Psoas muscle (tissue), 8 donors: ENCODE measurements around the gene KRTAP10-6. TPM values are rescaled to one million over a fixed set of nuclear protein-coding genes. Genes with fewer than 3 reads are reported as not detected.

ENCODE experiments used
- ATAC-seq, 4 donors: fragments of 200-7000 bp; cut with Tn5 transposase; one replicate each; pipeline ENCODE4 v1.9.1; 2020; ENCODE audit warnings: moderate library complexity in 3 of 4, mild to moderate bottlenecking in 2 of 4
- DNase-seq, 2 donors: peaks; one replicate each; pipeline ENCODE4 v3.0.0-alpha.2; 2020
- H3K27ac ChIP-seq: fragments of 200-600 bp; one replicate; pipeline ENCODE4 v1.8.0; 2022
- H3K27me3 ChIP-seq, 3 donors: fragments of 200-600 bp in 1 of 3; one replicate each; pipeline versions ENCODE4 v1.6.1 to v1.8.0; 2013 to 2022; ENCODE audit warnings: low read length in 2 of 3, mild to moderate bottlenecking in 2 of 3, moderate library complexity in 1 of 3; ENCODE audit not compliant: insufficient read depth in 3 of 3
- H3K36me3 ChIP-seq, 2 donors: fragments of 200-600 bp in 1 of 2; one replicate each; pipeline versions ENCODE4 v1.6.1 to v1.8.0; 2013 to 2022; ENCODE audit warnings: low read depth in 1 of 2, mild to moderate bottlenecking in 1 of 2, moderate library complexity in 1 of 2; ENCODE audit not compliant: insufficient read depth in 1 of 2
- H3K4me1 ChIP-seq: fragments of 200-600 bp; one replicate; pipeline ENCODE4 v1.8.0; 2022
- H3K4me3 ChIP-seq: fragments of 200-600 bp; one replicate; pipeline ENCODE4 v1.8.0; 2022; ENCODE audit warnings: mild to moderate bottlenecking
- H3K9me3 ChIP-seq: fragments of 200-600 bp; one replicate; pipeline ENCODE4 v1.8.0; 2022
- WGBS, 3 donors: extraction: QIAGEN DNeasy Blood & Tissue Kit; methylation state at CpG; one replicate each; pipeline versions ENCODE4 v1.1.6 to v1.1.7; 2013; 5-methylcytosine and 5-hydroxymethylcytosine counted together
- intact Hi-C, 2 donors: fragments of 100-400 bp; cut with DNase I; formaldehyde crosslinking; loops; one replicate each; pipeline versions ENCODE4 v1.11.0 to v1.14.2; 2022
- polyA plus RNA-seq, 3 donors: library from polyadenylated mRNA; stranded (reverse); fragments of 200-250 nt; gene quantifications; one replicate each; pipeline ENCODE4 v1.2.3, GENCODE V29; 2013
- total RNA-seq, 4 donors: library from RNA; stranded (reverse); fragmentation: NEBNext Ultra II Directional in 2 of 4; extraction: Animal tissue kit (Norgen Biotek cat#: 25700) in 2 of 4; gene quantifications; one replicate each; pipeline versions ENCODE4 v1.2.1 to v1.2.4, GENCODE V29; 2021 to 2023
- TF ChIP-seq, protein P1 (sequence below): fragments of 200-600 bp; IDR thresholded peaks from one replicate; pipeline ENCODE4 v1.8.0; 2022; ENCODE audit warnings: antibody characterized with exemption
- donor health status: healthy with polysubstance abuse.
- donor health status: DM: no; HTN: no; CAD: no; lungs with moderate emphysema.
- donor health status: Bipolar disorder and iron deficiency.
- donor health status: healthy.
- donor health status: DM: yes; HTN: yes; CAD: no.
- donor health status: DM: no; HTN: no; CAD: no.
- donor health status: DM: no; HTN: no; CAD: no.
- donor health status: DM: yes; HTN: yes; CAD: no.

KRTAP10-6 gene
- total and polyA plus RNA-seq, 7 donors = not detected

DNA sequence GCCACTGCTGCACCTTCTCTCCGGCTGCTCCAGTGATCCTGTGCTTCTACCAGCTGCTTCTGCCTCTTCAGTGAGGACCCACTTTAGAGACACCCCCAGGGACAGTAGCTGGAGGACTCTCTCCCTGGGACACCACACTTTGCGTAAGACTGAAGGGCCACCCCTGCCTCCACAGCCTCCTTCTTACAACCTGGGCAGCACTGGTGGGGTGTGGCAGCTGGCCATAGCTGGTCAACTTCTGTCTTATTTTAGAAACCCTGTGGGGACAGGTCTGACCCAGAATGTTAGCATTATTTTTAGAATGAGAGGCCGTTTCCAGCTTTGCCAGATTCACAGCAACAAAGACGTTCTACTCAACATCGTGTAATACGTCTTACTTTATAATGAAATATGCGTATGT, 33.5 kb upstream of the KRTAP10-6 start:
- ATAC-seq (no peak), DNase-seq (no peak)
- Histone ChIP-seq H3K27ac (no peak overlapping the region), H3K36me3 (no peaks in the 10 kb centered on the region), H3K9me3 (peaks cover 14% of the 10 kb centered on the region), H3K27me3 (peaks cover 0 to 13% (median 0%) of the 10 kb centered on the region in 3 donors), H3K4me1 (no peaks in the 10 kb centered on the region), H3K4me3 (no peak overlapping the region)
- TF ChIP-seq, protein P1, sequence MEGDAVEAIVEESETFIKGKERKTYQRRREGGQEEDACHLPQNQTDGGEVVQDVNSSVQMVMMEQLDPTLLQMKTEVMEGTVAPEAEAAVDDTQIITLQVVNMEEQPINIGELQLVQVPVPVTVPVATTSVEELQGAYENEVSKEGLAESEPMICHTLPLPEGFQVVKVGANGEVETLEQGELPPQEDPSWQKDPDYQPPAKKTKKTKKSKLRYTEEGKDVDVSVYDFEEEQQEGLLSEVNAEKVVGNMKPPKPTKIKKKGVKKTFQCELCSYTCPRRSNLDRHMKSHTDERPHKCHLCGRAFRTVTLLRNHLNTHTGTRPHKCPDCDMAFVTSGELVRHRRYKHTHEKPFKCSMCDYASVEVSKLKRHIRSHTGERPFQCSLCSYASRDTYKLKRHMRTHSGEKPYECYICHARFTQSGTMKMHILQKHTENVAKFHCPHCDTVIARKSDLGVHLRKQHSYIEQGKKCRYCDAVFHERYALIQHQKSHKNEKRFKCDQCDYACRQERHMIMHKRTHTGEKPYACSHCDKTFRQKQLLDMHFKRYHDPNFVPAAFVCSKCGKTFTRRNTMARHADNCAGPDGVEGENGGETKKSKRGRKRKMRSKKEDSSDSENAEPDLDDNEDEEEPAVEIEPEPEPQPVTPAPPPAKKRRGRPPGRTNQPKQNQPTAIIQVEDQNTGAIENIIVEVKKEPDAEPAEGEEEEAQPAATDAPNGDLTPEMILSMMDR = no peak
- intact Hi-C loops = no loop called here
- 63 to 73% (median 71%) methylated on average over 7 of the region's 7 CpGs for whole genome bisulfite sequencing, 3 donors

DNA sequence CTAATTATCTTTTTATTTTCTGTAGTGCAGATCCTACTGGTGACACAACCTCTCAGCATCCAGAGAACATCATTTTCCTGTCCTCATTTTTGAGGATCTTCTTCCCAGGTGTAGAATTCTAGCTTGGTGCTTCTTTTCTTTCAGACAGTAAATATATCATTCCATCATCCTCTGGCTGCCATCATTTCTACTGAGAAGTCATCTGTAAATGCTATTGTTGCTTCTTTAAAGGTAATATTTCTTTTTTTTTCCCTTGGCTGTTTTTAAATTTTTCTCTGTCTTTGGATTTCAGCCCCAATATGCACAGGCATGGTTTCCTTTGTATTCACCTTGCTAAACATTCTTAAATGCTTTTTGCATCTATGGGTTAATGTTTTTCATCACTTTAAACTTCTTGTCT, 31.3 kb upstream of the KRTAP10-6 start:
- DNase-seq = no peak

DNA sequence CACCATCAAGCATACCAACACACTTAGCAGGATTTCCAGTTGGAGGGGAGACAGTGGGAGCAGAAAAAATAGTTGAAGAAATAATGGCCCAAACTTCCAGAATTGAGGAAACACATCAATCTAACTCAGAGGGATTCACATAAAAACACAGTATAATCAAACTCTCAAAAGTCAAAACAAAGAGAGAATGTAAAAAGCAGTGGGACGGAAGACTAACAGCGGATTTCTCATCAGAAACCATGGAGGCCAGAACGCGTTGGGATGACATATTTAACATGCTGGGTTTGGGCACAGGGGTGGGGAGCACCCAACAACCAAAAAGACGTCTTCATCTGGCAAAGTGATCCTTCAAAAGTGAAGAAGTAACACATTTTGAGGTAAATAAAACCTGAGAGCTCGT, 27.6 kb upstream of the KRTAP10-6 start:
- H3K27me3 ChIP-seq = peaks cover 0 to 17% (median 0%) of the 10 kb centered on the region in 3 donors
- intact Hi-C loops = loop anchor here in 1 of 2 donors (5.0 kb wide), 1 partner anchor 172 kb away; no protein-coding TSS in a partner anchor
- no peak overlapping the region for H3K27ac ChIP-seq

More for the DNA sequence above, 31.3 kb upstream of the KRTAP10-6 start:
- Histone ChIP-seq H3K4me3 (no peak overlapping the region), H3K27ac (no peak overlapping the region), H3K9me3 (peaks cover 14% of the 10 kb centered on the region), H3K36me3 (no peaks in the 10 kb centered on the region), H3K27me3 (peaks cover 0 to 9% (median 0%) of the 10 kb centered on the region in 3 donors), H3K4me1 (no peaks in the 10 kb centered on the region)
- intact Hi-C loops = loop anchor here in 1 of 2 donors (5.0 kb wide), 1 partner anchor 169 kb away; no protein-coding TSS in a partner anchor
- no peak for ATAC-seq
- TF ChIP-seq, protein P1 = no peak

DNA sequence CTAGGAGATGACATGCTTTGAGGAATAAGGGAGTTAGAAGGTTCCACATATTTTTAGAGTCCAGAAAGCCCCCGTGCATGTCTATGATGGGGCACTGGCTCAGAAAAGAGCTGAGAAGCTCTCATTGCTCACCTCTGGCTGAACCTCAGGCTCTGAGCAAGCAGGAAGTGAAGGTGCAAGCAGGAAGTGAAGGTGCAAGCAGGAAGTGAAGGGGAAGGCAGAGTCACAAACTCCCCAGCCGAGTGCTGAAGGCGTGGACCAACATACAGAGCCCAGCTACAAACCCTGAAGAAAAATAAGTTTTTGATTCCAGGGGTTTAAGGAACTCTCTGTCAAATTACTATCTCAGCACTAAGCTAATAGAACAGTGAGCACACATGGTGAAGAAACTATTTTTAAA, 26.6 kb upstream of the KRTAP10-6 start:
- Histone ChIP-seq H3K27me3 (peaks cover 0 to 25% (median 3%) of the 10 kb centered on the region in 3 donors), H3K27ac (no peak overlapping the region), H3K36me3 (no peaks in the 10 kb centered on the region), H3K9me3 (peaks cover 9% of the 10 kb centered on the region), H3K4me3 (no peak overlapping the region), H3K4me1 (no peaks in the 10 kb centered on the region)
- ATAC-seq = no peak
- 62 to 66% (median 65%) methylated on average over 3 of the region's 3 CpGs for WGBS, 3 donors
- TF ChIP-seq, protein P1 = no peak
- intact Hi-C loops = no loop called here
- no peak for DNase-seq

More for the DNA sequence above, 27.6 kb upstream of the KRTAP10-6 start:
- DNase-seq (no peak), ATAC-seq (no peak)
- H3K9me3 ChIP-seq = peaks cover 14% of the 10 kb centered on the region
- H3K4me3 ChIP-seq = no peak overlapping the region
- TF ChIP-seq, protein P1 = no peak
- H3K4me1 ChIP-seq = no peaks in the 10 kb centered on the region
- H3K36me3 ChIP-seq = no peaks in the 10 kb centered on the region
- WGBS, 3 donors = 82 to 86% (median 85%) methylated on average over 6 of the region's 6 CpGs

DNA sequence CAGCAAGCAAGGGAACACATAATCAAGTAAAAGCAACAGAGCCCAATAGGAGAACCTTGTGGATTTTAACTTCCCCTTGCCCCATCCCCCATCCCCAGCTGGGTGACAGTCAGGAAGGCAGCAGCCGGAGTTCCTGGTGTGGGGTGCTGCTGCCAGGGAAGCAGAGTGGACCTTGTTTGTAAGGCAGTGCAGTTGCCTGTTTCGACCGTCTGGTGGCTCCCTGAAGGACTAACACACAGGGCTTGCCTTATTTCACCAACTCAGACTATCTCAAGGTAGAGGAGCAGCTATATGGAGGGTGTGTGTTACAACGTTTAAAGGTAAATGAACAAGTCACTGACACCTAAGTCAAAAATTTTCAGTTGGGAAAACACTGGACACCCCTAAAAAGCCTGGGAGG, 26.2 kb upstream of the KRTAP10-6 start:
- Histone ChIP-seq H3K4me3 (no peak overlapping the region), H3K27ac (no peak overlapping the region), H3K27me3 (peaks cover 0 to 29% (median 3%) of the 10 kb centered on the region in 3 donors), H3K9me3 (peaks cover 5% of the 10 kb centered on the region), H3K36me3 (no peaks in the 10 kb centered on the region), H3K4me1 (no peaks in the 10 kb centered on the region)
- TF ChIP-seq, protein P1 = peak; percentile 17
- peak; percentile 29 to 61 for DNase-seq
- intact Hi-C loops = no loop called here
- 17 to 36% (median 27%) methylated on average over 4 of the region's 4 CpGs for WGBS, 3 donors
- ATAC-seq = no peak
